ENCODE measurements around the gene PPP2R2D. TPM values are rescaled to one million over a fixed set of nuclear protein-coding genes. Genes with fewer than 3 reads are reported as not detected.
"Not testable (repeated sequence)": the region's sequence is repeated elsewhere in the genome, so short reads cannot be mapped to it uniquely, and the experiment has no call there.

PPP2R2D gene
- total RNA-seq, 1 donor: 33.4 TPM

DNA sequence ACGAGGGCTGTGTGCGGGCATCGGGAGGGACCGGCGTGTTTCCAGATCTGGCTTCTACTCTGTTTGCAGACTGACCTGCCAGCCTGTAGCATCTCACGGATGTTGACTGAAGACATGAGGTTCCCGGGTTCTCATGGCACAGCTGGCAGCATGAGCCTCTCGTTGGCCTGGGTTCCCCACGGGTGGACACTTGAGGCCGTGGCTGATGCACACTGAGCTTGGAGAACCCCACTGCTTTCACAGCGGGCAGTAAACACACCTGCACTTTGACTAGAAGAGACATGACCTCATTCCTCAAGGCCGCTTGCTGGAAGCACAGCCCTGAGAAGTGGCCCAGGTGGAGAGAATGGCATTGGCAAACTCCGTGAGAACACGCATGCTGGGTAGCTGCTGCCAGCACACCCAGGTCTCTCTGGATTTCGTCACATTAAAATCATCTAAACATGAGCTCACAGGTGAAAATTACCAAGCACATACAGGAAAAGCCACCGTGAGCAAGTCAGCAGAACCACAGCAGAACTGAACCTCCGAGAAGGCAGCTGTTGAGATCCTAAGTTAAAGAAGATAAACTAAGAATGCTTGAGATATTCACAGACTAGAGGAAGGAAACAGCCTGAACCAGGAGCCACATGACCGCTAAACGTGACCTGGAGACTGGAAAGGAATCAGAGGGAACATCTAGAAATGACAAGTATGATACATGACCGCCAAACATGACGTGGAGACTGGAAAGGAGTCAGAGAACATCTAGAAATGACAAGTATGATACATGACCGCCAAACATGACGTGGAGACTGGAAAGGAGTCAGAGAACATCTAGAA lies 48.4 kb downstream of the PPP2R2D start:
- no peak overlapping the region for H3K4me3 ChIP-seq (ENCODE audit: low read length)
- H3K4me1 ChIP-seq (ENCODE audit: insufficient read depth, low read length): no peaks in the 10 kb centered on the region
- H3K27me3 ChIP-seq (ENCODE audit: insufficient read depth, low read length): no peaks in the 10 kb centered on the region
- H3K9me3 ChIP-seq (ENCODE audit: low read depth, low read length): no peaks in the 10 kb centered on the region

DNA sequence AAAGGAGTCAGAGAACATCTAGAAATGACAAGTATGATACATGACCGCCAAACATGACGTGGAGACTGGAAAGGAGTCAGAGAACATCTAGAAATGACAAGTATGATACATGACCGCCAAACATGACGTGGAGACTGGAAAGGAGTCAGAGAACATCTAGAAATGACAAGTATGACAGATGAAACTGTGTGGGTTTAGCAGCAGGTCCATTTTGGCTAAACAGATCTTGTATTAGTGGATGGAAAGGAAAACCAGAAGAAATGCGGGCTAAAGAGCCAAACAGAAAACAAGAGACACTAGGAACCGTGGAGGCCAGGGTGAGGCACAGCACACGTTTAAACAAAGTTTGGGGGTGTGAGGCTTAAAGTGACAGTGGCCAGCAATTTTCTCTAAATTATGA lies 49.1 kb downstream of the PPP2R2D start:
- H3K4me3 ChIP-seq (ENCODE audit: low read length); H3K27me3 ChIP-seq (ENCODE audit: insufficient read depth, low read length); H3K4me1 ChIP-seq (ENCODE audit: insufficient read depth, low read length); H3K9me3 ChIP-seq (ENCODE audit: low read depth, low read length): not testable (repeated sequence)

DNA sequence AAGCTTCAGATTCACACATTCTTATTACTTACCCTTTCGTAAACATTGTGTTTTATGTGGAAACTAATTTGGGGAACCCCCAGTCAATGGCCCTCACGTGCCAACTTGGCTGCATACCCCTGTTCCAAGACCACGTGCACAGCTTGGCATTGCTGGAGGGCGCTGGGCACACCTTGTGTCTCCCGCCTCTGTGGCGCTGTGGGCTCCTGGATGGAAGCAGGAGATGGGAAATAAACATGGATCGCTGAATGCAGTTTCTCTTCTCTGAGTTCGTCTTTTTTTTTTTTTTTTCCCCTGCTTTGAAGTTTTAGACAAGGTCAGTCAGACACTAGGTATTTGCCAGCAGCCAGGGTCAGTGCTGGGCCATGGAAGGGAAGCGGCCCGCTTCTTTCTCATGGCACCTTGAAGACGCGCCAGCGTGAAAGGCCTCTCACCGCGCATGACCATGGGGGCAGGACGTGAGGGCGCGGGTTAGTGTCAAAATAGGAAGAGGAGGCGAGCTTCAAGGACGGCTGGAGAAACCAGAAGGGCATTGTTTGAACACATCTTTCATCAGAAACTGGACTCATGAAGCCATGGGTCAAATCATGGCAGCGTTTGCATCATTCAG lies 53.7 kb downstream of the PPP2R2D start:
- H3K27me3 ChIP-seq (ENCODE audit: insufficient read depth, low read length): no peaks in the 10 kb centered on the region
- no peaks in the 10 kb centered on the region for H3K9me3 ChIP-seq (ENCODE audit: low read depth, low read length)
- no peak overlapping the region for H3K4me3 ChIP-seq (ENCODE audit: low read length)
- no peaks in the 10 kb centered on the region for H3K4me1 ChIP-seq (ENCODE audit: insufficient read depth, low read length)

DNA sequence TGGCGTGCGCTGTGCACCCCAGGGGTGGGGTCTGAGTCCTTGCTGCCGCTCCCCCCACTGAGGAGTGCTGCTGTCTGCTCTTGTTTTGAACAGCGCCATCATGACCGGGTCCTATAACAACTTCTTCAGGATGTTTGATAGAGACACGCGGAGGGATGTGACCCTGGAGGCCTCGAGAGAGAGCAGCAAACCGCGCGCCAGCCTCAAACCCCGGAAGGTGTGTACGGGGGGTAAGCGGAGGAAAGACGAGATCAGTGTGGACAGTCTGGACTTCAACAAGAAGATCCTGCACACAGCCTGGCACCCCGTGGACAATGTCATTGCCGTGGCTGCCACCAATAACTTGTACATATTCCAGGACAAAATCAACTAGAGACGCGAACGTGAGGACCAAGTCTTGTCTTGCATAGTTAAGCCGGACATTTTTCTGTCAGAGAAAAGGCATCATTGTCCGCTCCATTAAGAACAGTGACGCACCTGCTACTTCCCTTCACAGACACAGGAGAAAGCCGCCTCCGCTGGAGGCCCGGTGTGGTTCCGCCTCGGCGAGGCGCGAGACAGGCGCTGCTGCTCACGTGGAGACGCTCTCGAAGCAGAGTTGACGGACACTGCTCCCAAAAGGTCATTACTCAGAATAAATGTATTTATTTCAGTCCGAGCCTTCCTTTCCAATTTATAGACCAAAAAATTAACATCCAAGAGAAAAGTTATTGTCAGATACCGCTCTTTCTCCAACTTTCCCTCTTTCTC lies 55.0 kb downstream of the PPP2R2D start:
- H3K27me3 ChIP-seq (ENCODE audit: insufficient read depth, low read length): no peaks in the 10 kb centered on the region
- no peak overlapping the region for H3K4me3 ChIP-seq (ENCODE audit: low read length)
- no peaks in the 10 kb centered on the region for H3K4me1 ChIP-seq (ENCODE audit: insufficient read depth, low read length)
- H3K9me3 ChIP-seq (ENCODE audit: low read depth, low read length): no peaks in the 10 kb centered on the region

DNA sequence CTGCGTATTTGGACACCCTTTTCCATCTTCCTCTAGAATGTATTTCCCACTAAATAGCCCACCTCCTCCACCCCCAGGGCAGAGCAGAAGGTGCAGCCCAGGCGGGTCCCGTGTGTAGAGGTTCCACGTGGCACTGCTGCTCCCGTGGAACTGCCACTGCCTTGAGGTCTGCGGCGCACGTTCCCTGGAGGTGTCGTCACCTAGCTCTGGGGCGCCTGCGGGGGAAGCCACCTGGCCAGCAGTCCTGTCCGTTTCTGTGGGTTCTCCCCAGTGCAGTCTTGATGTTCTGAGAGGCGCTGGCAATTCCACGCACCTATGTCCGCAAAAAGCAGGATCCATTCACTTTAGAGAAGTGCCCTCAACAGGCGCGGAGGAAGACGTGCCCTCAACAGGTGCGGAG lies 59.0 kb downstream of the PPP2R2D start:
- H3K27me3 ChIP-seq (ENCODE audit: insufficient read depth, low read length): no peaks in the 10 kb centered on the region
- no peaks in the 10 kb centered on the region for H3K4me1 ChIP-seq (ENCODE audit: insufficient read depth, low read length)
- no peaks in the 10 kb centered on the region for H3K9me3 ChIP-seq (ENCODE audit: low read depth, low read length)
- H3K4me3 ChIP-seq (ENCODE audit: low read length): no peak overlapping the region

DNA sequence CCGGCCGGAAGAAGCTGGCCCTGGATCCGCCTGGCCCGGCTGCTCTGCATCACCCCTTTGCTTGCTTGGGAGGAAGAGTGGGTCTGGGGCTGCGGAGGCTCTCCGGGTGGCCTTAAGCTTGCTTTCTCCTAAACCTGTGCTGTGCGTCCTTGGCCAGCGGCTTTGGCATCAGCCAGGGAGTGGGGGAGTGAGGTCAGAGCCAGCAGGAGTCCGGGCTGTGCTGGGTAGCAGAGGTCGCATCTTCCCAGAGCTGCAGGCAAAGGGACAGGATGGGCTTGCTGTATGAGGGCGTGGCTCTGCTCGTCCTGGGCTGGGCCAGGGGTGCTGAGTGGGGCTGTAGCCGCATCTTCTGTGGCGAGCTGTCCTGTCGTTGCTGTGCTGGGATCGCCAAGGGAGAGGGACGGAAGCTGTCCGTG lies 59.8 kb downstream of the PPP2R2D start:
- H3K4me3 ChIP-seq (ENCODE audit: low read length): no peak overlapping the region
- H3K9me3 ChIP-seq (ENCODE audit: low read depth, low read length): no peaks in the 10 kb centered on the region
- H3K4me1 ChIP-seq (ENCODE audit: insufficient read depth, low read length): no peaks in the 10 kb centered on the region
- no peaks in the 10 kb centered on the region for H3K27me3 ChIP-seq (ENCODE audit: insufficient read depth, low read length)

DNA sequence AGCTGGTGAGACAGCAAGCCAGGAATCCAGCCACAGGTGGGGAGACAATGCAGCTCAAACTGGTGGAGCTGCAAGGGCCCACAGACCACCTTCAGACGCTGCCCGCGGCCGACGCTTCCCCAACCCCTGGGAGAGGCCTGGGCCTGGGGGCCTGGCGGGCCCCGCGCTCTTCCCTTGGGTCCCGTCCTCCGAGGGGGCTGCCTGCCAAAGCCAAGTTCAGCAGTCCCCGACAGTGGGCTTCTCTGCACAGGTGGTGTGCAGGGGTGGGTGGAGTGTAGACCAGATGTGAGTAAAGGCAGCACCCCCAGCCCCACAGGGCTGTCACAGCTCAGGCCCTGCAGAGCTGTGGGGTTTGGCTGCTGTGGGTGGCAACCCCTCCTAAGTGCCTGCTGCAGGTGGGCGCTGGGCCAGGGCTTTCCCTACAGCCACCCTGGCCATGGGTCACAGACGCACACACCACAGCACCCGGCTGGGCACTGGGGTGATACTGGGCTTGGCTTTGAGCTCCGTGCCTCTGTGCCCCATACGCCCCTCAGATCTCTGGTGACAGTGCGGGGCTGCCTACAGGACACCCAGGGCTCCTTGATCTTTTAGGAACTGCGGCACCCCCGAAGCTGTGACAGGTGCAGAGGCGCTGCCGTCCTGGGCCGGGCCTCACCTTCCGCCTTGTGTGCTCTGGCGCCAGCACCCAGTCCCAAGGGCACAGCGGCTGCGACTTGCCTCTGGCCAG lies 60.4 kb downstream of the PPP2R2D start:
- Histone ChIP-seq H3K4me3 (ENCODE audit: low read length) (no peak overlapping the region), H3K4me1 (ENCODE audit: insufficient read depth, low read length) (no peaks in the 10 kb centered on the region), H3K27me3 (ENCODE audit: insufficient read depth, low read length) (no peaks in the 10 kb centered on the region), H3K9me3 (ENCODE audit: low read depth, low read length) (no peaks in the 10 kb centered on the region)

DNA sequence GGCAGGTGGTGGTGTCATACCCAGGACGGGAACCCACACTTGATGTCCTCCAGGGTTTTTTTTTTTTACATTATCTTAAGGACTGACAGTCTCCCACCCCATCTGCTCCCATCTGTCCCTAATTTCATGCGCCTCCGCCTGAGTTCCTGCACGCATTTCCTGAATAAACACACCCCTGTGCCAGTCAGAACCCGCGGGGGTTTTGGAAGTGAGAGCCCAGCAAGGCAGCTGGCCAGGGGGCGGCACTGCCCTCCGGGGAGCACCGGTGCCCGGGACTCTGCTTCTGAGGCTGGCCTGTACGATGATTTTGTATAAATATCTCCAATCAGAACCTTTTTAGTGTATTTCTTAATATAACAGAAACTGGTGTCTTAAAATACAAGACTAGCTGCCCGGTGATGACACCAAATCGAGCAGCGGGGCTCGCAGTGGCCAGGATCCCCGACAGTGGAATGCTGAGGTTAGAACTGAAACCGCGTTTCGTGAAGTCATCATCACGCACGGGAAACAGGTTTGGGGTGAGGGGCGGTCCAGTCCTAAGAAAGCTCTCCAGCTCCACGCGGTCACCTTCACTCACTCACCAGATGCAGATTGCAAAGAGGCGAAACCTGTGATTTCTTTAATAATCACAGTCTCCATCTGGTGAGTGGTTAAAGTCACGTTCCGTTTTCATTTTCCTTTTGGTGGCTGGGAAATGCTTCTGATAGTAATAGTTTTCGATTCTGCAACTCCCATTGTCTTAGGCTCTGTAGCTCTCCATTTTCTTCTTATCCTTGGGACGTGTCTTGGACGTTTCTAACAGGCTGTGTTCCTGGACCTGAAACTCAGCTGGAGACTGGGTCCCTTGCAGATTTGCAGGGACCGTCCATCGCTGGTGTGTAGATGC lies 61.2 kb downstream of the PPP2R2D start:
- Histone ChIP-seq H3K4me1 (ENCODE audit: insufficient read depth, low read length) (no peaks in the 10 kb centered on the region), H3K27me3 (ENCODE audit: insufficient read depth, low read length) (no peaks in the 10 kb centered on the region), H3K4me3 (ENCODE audit: low read length) (no peak overlapping the region), H3K9me3 (ENCODE audit: low read depth, low read length) (no peaks in the 10 kb centered on the region)

DNA sequence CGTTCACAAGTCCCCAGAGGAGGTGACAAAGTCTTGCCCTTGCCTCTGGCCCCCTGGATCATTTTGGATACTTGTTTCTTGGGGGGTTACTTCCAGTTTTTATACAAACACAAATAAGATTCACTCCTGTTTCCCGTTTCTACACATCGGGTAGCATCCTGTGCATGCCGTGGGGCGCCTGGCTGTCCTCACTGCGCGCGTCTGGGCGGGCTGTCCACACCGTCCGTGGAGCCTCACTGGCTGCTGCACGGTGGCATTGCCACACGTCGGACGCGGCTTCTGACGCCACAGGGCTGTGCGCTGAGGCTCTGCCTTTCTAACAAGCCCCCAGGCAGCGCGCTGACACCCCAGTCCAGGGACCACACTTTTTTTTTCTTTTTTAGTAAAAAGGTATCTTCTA lies 62.5 kb downstream of the PPP2R2D start:
- Histone ChIP-seq H3K9me3 (ENCODE audit: low read depth, low read length) (no peaks in the 10 kb centered on the region), H3K4me1 (ENCODE audit: insufficient read depth, low read length) (no peaks in the 10 kb centered on the region), H3K27me3 (ENCODE audit: insufficient read depth, low read length) (no peaks in the 10 kb centered on the region), H3K4me3 (ENCODE audit: low read length) (no peak overlapping the region)

DNA sequence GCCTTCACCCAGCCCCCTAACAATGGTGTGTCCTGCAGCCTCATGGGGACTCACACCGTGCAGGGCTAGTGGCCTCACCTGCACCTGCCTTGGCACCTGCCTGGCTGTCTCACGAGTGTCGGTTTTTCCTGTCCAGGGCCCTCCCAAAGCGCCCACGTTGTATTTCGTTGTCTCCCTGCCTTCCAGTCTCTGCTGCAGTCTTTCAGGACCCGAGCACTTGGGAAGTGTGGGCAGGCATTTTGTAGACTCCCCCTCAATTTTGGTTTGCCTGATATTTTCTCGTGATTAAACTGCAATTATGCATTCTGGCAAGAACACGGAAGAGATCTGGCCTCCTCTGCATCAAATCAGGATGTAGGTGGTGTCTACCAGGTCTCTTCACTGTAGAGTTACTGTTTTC lies 63.0 kb downstream of the PPP2R2D start:
- Histone ChIP-seq H3K4me1 (ENCODE audit: insufficient read depth, low read length) (no peaks in the 10 kb centered on the region), H3K27me3 (ENCODE audit: insufficient read depth, low read length) (no peaks in the 10 kb centered on the region), H3K9me3 (ENCODE audit: low read depth, low read length) (no peaks in the 10 kb centered on the region), H3K4me3 (ENCODE audit: low read length) (no peak overlapping the region)

DNA sequence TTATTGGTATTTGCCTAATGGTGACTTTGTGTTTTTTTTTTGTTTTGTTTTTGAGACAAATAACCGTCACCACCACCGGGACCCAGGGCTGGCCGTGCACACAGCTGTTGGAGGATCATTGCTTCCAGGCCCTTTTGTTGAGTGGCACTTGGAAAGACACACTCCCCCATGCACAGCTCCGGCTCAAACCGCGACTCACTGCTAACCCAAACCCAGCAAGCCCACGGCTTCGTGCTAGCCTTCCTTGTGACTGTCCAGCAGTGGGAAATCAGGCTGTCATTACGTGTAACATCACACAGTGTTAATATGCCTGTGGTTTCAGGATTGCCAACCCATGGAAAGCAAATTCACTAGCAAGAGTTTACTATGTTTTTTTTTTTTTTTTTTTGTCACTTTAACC lies 63.5 kb downstream of the PPP2R2D start:
- H3K4me1 ChIP-seq (ENCODE audit: insufficient read depth, low read length): no peaks in the 10 kb centered on the region
- no peaks in the 10 kb centered on the region for H3K9me3 ChIP-seq (ENCODE audit: low read depth, low read length)
- H3K4me3 ChIP-seq (ENCODE audit: low read length): no peak overlapping the region
- H3K27me3 ChIP-seq (ENCODE audit: insufficient read depth, low read length): no peaks in the 10 kb centered on the region

DNA sequence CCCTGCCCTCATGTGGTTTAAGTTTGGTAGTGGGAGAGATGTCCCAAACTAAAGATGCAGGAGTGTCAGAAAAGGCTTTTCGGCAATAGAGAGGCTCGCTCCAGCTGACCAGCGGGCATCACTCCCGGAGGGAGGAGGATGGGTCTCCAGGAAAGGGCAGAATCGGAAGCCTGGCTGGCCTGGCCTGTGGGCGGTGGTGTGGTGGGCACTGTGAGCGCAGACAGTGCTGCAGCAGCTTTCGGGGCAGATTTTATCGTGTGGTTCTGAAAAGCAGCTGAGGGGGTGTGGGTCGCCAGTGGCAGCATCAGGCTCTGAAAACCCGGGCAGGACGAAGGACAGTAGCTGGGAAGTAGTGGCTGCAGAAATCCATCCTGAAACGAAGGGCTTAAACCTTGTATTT lies 68.1 kb downstream of the PPP2R2D start:
- Histone ChIP-seq H3K4me3 (ENCODE audit: low read length) (no peak overlapping the region), H3K9me3 (ENCODE audit: low read depth, low read length) (no peaks in the 10 kb centered on the region), H3K27me3 (ENCODE audit: insufficient read depth, low read length) (no peaks in the 10 kb centered on the region), H3K4me1 (ENCODE audit: insufficient read depth, low read length) (peaks cover 20% of the 10 kb centered on the region)

DNA sequence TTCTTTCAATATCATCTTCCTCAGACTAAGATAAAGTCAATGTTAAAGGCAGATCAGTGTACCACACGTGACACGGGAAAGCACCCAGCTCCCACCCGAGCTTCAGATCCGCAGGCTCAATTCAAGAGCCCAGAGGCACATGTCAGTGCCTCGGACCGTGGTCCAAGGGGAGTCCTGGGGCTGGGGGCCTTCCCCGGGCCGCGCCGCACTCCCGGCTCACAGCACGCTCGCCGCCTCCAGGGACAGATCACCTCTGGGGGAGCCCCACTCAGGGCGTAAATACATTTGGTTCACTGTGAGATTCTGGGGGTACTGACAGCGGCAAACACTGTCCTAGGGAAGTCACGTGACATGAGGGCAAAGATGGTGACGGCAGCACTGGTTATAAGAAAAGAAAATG lies 70.1 kb downstream of the PPP2R2D start:
- no peaks in the 10 kb centered on the region for H3K9me3 ChIP-seq (ENCODE audit: low read depth, low read length)
- no peak overlapping the region for H3K4me3 ChIP-seq (ENCODE audit: low read length)
- H3K4me1 ChIP-seq (ENCODE audit: insufficient read depth, low read length): peaks cover 20% of the 10 kb centered on the region
- no peaks in the 10 kb centered on the region for H3K27me3 ChIP-seq (ENCODE audit: insufficient read depth, low read length)

DNA sequence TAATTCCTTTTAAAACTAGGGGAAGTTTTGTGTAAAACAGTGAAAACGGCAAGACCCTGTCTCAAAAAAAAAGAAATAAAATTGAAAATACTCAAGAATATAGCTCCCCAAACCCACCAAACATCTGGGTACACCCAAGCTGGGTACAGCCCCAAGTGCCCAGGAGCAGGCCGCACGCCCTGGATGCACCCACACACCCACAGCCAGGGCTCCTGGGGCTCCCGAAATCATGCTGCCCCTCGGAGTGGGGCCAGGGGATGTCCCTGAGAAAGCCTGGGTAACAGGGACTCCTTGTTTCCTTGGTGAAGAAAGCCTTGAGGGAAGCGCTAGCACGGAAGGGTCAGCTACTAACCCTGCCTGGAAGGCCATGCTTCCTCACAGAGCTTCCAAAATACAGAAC lies 70.8 kb downstream of the PPP2R2D start:
- Histone ChIP-seq H3K4me3 (ENCODE audit: low read length) (no peak overlapping the region), H3K27me3 (ENCODE audit: insufficient read depth, low read length) (no peaks in the 10 kb centered on the region), H3K9me3 (ENCODE audit: low read depth, low read length) (no peaks in the 10 kb centered on the region), H3K4me1 (ENCODE audit: insufficient read depth, low read length) (peaks cover 20% of the 10 kb centered on the region)
